Gastroesophageal sphincter (tissue), 3 donors: ENCODE results near the gene SRP9.

Source experiments
- EP300 ChIP-seq: sonication (generic); formaldehyde crosslinking; IDR thresholded peaks from one replicate; pipeline ENCODE4 v1.6.1; 2017; ENCODE audit warnings: antibody characterized with exemption, mild to moderate bottlenecking
- TF ChIP-seq, protein P1 (sequence below), 4 experiments: fragments of 200-600 bp in 2 of 4; fragments of 450-650 bp in 2 of 4; sonication (generic) in 1 of 4; IDR thresholded peaks; one replicate each; pipeline ENCODE4 v1.5.1; 2017 to 2019; ENCODE audit warnings: antibody characterized with exemption in 4 of 4, mild to moderate bottlenecking in 2 of 4, moderate library complexity in 2 of 4

DNA sequence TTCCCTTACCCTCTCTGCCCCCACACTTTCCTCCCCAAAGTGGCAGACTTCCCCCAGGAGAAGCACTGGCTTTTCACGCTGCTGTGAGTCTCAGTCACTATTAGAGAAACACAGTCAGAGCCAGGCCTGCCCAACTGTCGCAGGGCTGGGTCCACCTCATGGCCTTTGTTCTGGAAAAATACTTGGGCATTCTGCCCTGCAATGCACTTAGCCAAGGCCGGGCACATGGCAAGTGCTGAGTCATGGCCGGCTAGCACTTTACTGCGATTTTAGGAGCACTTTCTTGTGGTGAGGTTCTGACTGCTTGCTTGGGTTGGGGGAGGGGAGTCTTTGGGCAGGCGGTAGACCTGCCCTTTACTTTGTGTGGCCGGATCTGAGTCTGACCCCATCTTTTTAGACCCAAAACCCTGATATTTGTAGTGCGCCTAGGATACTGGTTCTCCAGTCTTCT, 40.0 kb downstream of the SRP9 start:
- TF ChIP-seq EP300, result no peak
- TF ChIP-seq, protein P1, sequence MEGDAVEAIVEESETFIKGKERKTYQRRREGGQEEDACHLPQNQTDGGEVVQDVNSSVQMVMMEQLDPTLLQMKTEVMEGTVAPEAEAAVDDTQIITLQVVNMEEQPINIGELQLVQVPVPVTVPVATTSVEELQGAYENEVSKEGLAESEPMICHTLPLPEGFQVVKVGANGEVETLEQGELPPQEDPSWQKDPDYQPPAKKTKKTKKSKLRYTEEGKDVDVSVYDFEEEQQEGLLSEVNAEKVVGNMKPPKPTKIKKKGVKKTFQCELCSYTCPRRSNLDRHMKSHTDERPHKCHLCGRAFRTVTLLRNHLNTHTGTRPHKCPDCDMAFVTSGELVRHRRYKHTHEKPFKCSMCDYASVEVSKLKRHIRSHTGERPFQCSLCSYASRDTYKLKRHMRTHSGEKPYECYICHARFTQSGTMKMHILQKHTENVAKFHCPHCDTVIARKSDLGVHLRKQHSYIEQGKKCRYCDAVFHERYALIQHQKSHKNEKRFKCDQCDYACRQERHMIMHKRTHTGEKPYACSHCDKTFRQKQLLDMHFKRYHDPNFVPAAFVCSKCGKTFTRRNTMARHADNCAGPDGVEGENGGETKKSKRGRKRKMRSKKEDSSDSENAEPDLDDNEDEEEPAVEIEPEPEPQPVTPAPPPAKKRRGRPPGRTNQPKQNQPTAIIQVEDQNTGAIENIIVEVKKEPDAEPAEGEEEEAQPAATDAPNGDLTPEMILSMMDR (IDR thresholded peaks at IDR 0.05), result no peak
